Stimulated activated naive CD4-positive, alpha-beta T cell treated with Interleukin-2 at 50 U/mL for 16 hours (primary cell): Measurements from ENCODE around the gene ADGRB3.
"Not testable (repeated sequence)": the region's sequence is repeated elsewhere in the genome, so short reads cannot be mapped to it uniquely, and the experiment has no call there.

Experiments
- DNase-seq: peaks from one replicate; lab custom pipeline; 2025; lab: John Stamatoyannopoulos, UW

The ADGRB3 gene

DNA sequence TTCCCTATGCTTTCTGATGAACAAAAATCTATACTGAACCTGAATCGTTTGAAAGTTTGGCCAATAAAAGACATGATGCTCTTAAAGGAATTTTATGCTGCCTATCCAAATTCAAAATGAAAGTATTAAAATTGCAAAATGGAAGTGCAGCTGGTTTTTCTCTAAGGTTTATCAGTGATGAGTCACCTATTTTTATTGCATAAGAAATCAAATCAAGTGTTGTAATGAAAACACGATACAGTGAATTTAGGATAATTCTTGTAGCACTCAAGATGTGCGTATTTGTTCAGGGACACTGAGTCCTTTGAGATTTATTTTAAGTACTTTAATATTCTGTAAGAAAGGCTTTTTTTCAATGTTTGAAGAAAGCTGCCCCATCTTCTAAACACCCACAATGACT lies 409.5 kb downstream of the ADGRB3 start:
- DNase-seq: no peak

DNA sequence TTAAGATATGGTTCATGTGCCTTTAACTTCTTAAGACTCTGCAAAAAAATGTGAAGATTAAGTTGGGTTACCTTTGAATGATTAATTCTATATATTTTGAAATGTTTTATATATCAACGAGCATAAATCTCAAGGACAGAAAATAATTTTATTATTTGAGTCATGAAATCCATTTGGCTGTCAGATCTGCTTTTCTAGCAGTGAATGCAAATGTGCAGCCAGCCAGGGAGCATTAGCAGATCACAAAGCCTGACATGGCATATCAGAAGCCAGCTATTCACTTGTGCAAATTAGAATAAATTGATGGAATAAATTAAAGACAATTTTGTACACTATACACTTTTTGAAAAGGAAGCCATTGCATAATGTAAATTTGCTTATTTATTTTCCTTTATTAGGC lies 424.3 kb downstream of the ADGRB3 start:
- no peak for DNase-seq

DNA sequence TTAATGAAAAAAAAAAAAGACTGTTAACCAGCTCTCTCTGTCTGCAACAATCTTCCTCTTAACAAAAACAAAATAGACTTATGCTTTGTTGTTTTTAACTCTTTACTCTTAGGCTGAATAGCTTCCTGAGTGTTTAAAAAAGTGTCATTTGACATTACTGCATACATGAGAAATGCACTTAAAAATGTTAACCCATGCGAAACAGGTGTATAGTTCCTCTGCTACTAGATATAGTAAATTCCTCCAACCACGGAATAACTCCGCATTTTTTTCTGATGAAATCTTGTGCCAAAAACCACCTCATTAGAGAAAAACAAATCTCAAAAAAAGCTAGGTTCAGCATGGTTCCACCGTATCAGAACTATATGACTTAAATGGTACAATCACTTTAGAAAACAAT lies 426.0 kb downstream of the ADGRB3 start:
- no peak for DNase-seq

DNA sequence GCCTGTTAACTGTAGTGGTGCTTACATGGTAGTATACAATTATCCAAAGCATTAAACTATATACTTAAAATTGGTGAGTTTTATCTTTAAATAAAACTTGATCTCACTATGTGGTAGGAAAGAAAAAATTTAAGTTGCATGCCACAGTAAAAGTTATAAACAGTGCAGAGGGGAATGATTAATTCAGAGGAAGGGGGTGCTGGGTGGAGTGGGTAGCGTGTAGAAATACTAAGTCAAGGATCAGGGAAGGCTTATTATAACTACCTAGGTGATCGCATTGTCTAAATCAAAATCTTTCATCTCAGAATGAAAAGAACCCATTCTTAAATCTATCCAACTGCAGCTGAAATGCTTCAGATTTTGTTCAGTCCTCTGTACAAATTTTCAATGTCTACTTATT lies 428.3 kb downstream of the ADGRB3 start:
- DNase-seq: no peak

DNA sequence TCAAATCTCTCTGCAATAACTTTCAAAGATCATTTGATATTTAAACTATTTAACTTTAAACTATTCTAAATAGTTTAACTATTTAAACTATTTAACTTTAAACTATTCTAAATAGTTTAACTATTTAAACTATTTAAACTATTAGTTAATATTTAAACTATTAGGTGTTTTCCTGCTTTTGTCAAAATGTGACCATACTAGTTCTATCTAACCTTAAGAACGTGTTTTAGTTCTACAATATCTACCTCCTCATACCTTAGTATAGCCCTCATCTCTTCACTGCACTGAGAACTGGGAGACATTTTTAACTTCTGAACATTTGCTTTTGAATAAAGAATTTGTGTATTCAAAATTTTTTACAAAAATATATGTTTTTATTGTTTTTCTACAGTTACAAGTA lies 429.1 kb downstream of the ADGRB3 start:
- DNase-seq: no peak

DNA sequence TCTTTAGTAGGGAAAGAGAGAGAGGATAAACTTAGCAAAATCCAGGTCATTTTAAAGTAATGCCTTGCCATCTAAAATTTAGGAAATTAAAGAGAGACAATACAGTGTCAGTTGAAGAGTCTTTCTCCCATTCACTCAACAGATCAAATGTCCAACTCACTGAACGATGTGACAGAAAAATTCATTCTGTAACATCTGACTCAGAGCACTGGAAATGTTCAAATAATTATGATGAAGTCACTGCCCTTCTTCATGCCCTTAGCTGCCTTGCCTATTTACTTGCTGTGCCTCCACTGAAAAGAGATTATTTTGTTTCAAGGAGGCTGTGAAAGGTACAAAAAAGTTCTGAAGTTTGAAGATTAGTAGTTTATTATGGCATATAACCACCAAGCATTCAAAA lies 434.8 kb downstream of the ADGRB3 start:
- DNase-seq: no peak

DNA sequence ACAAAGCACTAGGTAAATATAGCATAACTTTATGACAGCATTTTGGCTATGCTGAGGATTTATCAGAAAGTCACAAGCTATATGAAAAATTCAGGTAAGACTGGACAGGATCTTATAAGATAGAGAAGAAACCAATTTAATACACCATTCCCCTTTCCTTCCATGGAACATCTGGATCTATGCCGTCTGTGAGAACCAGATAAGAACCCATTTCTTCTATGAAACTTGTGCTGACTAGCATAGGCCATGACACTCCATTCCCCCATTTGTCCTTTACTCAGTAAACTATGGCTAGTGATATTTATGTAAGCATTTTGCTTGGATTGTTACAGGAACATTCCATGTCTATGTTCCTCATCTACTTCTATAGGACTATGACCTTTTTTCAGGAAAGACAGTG lies 437.7 kb downstream of the ADGRB3 start:
- DNase-seq: no peak

DNA sequence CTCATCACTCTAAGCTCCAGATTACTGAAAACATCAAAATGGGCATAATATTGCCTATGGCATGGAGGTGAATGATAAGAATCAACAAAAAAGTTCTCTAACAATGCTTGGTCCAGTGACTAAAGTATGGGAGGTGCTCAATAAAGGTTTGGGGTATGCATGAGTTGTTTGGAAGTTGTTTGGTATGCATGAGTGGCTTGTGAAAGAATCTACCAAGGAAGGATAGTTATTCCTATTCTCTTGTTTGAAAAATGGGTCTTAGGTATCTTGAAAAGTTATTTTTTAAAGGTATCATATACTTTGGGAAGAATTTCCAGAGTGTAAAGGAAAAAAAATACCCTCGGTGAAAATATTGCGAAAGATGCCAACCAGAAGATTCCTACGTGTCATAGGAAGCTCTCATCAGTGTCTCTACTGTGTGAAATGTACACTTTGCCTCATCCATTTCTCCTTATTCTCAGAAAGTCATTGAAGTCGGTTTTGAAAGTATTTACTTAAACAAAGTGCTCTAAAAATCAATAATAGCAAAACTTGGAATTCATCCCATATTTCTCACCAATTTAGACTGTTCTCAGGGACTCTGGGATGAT lies 449.8 kb downstream of the ADGRB3 start:
- DNase-seq: no peak

DNA sequence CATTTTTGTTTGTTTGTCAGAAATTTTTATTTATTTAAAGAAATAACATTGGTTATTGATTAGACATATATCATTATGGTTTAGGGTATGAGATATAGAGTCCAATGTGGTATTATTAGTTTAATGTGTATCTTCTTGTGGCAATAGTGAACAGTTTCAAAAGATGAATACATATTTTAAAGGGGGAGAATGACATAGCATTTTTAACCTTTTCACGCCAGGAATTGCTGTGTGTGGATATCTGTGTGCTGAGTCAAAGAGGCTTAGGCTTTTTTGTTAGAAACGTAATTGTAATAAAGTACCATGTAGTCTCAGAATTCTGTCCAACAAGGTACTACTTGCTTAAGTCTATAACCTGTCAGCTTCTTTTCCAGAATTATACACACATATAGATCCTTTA lies 451.6 kb downstream of the ADGRB3 start:
- no peak for DNase-seq

DNA sequence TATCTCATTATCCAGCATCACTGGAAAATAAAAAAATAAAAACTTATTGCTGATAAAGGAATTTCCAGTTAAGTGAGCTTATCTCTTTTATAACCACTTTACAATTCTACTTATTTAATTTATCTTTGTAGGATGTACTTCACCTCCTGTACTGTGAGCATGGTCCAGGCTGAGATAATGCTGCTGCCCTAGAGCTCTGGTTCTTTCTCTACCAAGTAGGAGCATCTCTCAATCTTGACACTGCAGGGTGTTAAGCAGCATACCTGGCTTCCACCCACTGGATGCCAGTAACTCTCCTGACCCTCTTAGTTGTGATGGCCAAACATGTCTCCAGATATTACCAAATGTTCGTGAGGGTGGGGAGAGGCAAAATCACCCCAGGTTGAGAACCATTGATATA lies 454.5 kb downstream of the ADGRB3 start:
- DNase-seq: no peak

DNA sequence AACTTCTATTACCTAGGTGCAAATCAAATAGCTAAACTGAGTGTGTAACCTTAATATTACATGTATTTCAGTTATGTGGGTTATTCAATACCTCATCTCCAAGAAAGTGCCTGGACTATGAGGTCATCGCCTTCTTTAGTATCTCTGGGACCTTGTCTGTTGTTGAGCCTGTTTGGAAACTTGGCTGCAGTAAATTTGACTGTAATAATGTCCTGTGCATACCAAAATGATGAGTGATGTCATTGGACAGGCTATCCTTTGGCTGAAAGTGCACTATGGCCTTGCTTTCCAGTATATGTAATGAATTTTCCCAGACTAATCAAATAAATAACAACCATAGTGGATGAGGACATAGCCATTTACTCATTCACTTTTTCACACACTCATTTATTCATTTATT lies 455.1 kb downstream of the ADGRB3 start:
- DNase-seq: no peak

DNA sequence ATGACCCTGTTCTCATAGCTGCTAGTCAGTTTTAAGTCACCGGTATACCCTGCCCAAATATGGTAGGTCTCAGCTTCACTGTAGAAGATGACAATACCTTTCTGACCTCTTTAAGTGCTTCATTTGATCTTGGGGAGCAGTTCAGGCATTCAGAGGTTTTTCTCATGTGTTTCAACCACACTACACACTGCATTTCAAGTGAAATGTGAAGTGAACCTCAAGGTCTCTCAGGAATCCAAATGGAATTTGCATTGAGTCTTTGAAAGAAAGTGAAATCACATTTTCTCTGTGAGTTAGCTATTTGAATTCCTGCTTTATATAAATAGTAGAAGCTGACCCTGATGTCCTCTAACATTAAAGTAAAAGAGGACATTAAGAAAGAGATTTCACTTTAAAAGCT lies 461.6 kb downstream of the ADGRB3 start:
- DNase-seq: no peak

DNA sequence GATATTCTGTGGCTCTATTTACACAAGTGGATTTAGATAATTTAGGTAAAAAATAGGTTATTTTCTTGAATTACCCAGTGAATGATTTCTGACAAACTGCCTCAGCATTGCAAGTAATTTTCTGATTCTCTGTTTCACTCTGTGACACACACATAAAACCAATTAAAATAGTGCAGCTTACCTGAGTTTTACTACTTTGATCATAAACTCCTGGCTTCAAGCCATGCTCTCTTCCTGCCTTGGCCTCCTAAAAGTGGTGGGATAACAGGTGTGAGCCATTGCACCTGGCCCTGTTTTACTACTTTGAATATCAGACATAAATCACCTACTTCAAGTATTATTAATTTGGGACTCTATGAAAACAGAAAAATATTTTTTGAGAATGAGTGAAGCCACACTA lies 462.9 kb downstream of the ADGRB3 start:
- DNase-seq: no peak

DNA sequence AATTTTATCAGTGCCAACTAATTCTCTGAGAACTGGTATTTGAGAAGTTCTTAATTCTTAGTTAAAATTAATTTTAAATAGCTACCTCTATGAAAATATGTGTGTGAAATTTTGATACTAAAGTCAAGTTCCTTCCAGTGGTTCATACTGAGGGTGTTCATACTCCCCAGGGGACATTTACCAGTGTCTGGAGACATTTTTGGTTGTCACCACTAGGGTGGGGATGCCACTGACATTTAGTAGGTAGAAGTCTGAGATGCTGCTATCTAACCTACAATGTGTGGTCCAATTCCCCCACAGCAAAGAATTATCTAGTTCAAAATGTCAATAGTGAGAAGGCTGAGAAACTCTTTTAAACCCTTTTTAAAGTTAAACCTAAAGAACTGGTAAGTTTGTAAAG lies 463.8 kb downstream of the ADGRB3 start:
- no peak for DNase-seq

DNA sequence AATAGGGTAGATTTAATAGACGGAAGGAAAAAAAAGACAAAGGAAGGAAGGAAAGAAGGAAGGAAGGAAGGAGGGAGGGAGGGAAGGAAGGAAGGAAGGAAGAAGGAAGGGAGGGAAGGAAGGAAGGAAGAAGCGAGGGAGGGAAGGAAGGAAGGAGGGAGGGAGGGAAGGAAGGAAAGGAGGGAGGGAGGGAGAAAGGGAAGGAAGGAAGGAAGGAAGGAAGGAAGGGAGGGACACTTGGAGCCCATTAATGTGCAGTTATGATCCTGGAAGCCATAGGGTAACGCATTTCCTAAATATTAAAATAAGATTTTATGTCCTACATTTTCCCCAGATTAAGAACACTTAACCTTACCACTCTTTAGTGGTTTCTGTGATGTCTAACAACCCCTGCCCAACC lies 465.7 kb downstream of the ADGRB3 start:
- DNase-seq: no peak

DNA sequence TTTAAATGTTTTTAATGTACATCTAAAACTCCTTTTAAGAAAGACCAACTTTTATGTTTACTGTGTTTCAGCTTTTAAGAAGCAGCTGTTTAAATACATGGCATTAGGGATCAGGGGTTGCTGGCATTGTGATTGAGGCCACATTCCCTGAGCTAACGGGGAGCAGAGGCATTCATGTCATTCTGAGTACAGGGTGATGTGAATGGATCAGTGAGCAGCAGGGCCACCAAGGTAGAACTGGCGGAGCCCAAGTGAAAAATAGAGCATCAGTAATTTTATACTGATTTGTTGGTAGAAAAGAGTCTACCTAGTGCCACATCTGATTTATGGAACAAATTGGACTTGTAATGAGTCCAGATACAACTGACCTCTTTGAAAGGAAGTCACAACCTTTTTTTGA lies 467.3 kb downstream of the ADGRB3 start:
- no peak for DNase-seq

DNA sequence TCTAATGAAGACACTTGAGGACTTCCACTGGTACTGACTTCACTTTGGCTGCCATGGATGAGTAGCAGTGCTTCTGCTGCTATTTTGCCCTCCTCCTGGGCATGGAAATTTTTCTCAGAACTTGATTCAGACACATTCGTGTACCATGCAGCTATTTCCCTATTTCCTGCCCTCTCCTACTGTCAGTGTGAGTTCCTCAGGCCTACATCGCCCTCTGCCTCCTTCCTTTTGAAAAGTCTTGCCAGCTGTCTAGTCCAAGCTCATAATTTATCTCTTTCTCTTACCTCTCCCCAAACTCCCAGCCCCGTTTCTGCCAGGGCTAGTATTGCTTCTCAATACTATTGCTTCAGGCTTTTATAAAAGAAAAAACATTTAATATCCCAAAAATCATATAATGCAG lies 470.2 kb downstream of the ADGRB3 start:
- DNase-seq: no peak

DNA sequence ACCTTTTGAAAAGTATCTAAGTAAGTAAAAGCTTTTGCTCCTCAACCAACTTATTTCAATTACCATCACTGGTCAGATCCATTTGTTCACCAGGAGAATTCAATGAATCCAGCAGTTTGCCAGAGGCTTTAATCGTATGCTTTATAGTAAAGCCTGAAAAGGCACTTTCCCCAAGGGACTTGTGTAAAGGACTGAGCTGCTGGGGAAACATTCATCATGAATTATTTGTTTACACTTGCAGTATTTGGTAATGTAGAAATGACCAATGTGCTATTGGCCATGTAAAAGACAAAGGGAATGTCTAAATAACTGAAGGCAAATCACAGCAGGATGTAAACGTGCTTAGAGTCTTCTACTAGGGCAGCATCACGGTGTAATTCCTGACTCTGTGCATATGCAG lies 471.4 kb downstream of the ADGRB3 start:
- no peak for DNase-seq

DNA sequence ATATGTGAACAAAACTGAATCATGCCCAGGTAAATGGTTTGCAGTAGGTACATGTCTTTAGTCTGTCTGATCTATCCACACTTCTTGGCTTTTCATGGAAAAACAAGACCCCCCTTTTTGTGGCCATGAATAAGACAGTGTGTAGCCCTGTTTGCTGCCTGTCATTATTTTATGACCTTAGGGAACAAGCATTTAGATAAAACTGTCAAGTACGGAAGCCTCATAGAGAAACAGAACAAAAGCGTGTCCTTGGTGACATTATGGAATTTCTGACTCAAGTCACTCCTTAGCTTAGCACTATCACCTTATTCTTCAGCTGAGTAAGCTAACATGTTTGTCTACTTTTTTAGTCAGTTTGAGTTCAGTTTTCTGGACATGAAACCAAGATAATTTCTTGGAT lies 476.2 kb downstream of the ADGRB3 start:
- no peak for DNase-seq

DNA sequence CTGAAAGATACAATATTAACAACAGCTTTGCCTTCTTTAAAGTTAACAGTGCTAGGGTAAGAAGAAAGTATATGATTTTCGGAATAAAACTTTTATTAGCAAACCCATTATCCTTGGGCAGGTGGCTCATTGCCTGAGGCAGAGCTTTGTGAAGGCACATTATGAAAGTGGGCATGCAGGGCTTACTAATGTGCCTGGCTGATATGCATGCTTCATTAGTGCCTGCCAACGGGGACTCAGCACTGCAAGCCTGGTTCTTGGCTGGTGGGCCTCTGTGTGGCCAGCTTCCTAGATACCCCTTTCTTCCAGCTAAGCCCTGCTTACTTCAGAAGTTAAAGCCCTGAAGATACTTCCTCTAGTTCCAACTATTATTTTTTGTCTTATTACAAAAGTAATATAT lies 481.6 kb downstream of the ADGRB3 start:
- DNase-seq: no peak

DNA sequence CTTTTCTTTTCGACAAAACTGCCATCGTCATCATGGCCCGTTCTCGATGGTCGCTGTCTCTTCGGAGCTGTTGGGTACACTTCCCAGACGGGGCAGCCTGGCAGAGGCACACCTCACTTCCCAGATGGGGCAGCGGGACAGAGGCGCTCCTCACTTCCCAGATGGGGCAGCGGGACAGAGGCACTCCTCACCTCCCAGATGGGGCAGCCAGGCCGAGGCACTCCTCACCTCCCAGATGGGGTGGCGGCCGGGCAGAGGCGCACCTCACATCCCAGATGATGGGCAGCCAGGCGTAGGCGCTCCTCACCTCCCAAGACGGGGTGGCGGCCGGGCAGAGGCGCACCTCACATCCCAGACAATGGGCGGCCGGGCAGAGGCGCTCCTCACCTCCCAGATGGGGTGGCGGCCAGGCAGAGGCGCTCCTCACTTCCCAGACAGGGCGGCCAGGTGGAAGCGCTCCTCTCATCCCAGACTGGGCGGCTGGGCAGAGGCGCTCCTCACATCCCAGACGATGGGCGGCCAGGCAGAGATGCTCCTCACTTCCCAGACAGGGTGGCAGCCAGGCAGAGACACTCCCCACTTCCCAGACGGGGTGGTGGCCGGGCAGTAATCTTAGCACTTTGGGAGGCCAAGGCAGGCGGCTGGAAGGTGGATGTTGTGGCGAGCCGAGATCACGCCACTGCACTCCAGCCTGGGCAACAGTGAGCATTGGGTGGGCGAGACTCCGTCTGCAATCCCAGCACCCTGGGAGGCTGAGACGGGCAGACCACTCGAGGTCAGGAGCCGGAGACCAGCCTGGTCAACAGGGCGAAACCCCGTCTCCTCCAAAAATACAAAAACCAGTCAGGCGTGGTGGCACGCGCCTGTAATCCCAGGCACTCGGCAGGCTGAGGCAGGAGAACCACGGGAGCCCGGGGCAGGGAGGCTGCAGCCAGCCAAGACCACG lies 486.7 kb downstream of the ADGRB3 start:
- DNase-seq: not testable (repeated sequence)

DNA sequence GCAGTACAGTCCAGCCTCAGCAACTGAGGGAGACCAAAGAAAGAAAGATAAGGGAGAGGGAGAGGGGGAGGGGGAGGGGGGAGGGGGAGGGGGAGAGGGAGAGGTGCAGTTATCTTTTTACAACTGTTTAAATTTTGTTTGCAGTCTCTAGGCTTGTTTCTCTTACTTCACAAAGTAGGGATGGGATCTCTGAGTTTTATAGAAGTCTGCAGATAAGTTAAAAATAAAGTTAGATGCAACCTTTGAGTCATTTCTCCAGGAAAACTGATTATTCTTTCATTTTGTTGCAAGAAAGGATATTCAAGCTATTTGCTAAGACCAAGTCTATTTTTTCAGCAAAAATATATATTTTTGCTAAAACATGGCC lies 487.3 kb downstream of the ADGRB3 start:
- DNase-seq: no peak

DNA sequence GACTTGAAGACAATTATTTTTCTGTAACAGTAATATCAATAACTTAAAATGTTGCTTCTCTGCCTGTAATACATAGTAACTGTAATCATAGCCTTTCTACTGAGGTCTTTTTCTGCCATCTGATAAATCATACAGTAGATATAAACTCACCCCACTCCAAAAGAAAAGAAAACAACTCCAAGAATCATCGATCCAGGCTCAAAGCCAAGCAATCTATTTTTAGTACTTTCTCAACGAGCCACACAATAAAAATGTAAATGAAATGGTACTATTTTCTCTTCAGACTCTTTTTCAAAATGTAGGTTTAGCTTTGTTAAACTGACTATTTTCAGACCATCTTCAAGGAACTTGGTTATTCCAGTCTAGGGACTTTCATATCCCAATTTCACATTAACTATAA lies 493.3 kb downstream of the ADGRB3 start:
- no peak for DNase-seq

DNA sequence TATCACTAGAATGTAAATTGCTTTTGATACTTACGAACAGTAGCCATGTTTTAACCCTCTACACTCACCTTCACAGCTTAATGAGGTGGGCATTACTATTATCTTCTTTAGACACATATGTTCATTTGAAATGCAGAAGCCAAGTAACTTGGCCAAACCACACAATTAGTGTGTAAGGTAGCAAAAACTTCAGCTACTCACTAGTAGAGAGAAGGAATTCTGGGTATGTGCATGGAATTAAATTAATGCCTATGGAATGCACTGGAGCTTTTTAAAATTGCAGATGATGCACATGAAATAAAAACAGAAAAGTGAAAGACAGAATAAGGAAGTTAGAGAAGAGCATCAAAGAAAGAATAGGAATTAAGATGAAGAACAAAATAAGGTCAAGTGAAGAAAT lies 494.0 kb downstream of the ADGRB3 start:
- no peak for DNase-seq
